ENCODE measurements around the gene NOTCH2. TPM values are rescaled to one million over a fixed set of nuclear protein-coding genes. Genes with fewer than 3 reads are reported as not detected.

Gene NOTCH2
- total RNA-seq, 4 donors from 2014 or later: 10.1 to 21.8 (median 15.8) TPM

DNA sequence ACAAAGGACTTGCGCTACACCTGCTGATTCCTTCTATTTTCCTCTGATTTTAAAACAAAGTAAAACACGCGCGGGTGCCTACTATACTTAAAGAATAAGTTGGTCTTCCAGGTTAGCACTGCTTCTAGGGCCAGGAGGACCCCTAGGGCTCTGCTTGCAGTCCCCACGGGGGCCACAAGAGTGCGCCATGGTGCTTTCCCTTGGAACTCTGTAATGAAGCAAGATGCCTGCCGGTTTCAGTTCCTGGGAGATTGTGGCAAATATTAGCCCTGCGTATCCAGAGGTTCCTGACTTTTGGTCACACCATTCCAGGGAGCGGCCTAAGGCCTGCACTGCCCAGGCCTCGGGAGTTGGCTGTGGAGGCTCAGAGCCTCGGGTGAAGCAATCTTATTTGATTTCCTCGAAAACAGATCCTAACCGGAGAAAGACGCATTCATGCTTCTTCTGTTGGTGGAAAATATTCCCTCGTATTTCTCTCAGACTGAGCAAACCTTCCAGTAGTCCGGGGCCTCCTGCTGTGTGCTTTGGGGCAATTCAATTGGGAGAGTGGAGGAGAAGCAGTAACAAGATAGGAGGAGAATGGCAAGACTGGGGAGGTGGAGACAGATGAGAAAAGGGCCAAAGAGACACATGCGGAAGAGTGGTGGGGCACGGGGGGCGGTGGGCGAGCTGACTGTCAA is 198.4 kb downstream of the NOTCH2 start:
- in situ Hi-C loops (cut with MboI; ENCODE audit: low sequenced_read_pairs in 4 of 4) (no loop called here), intact Hi-C loops (cut with DNase I; ENCODE audit: low total_unique reads) (no loop called here)
- H3K4me1 ChIP-seq: no peaks in the 10 kb centered on the region
- H3K27me3 ChIP-seq: no peaks in the 10 kb centered on the region
- ATAC-seq (peak; percentile 51 to 52), DNase-seq (peak; percentile 27 to 52)
- H3K36me3 ChIP-seq: no peaks in the 10 kb centered on the region
- no peaks in the 10 kb centered on the region for H3K9me3 ChIP-seq
- TF ChIP-seq, protein P1, sequence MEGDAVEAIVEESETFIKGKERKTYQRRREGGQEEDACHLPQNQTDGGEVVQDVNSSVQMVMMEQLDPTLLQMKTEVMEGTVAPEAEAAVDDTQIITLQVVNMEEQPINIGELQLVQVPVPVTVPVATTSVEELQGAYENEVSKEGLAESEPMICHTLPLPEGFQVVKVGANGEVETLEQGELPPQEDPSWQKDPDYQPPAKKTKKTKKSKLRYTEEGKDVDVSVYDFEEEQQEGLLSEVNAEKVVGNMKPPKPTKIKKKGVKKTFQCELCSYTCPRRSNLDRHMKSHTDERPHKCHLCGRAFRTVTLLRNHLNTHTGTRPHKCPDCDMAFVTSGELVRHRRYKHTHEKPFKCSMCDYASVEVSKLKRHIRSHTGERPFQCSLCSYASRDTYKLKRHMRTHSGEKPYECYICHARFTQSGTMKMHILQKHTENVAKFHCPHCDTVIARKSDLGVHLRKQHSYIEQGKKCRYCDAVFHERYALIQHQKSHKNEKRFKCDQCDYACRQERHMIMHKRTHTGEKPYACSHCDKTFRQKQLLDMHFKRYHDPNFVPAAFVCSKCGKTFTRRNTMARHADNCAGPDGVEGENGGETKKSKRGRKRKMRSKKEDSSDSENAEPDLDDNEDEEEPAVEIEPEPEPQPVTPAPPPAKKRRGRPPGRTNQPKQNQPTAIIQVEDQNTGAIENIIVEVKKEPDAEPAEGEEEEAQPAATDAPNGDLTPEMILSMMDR (IDR thresholded peaks at IDR 0.05 in 4 of 5, conservative IDR thresholded peaks at IDR 0.05 in 1 of 5): peak; percentile 5 to 70 (median 58)
- TF ChIP-seq POLR2A (IDR thresholded peaks at IDR 0.05): no peak
- no peak overlapping the region for H3K27ac ChIP-seq
- peak overlapping the region in 2 of 4 donors; percentile 13 to 36 for H3K4me3 ChIP-seq

DNA sequence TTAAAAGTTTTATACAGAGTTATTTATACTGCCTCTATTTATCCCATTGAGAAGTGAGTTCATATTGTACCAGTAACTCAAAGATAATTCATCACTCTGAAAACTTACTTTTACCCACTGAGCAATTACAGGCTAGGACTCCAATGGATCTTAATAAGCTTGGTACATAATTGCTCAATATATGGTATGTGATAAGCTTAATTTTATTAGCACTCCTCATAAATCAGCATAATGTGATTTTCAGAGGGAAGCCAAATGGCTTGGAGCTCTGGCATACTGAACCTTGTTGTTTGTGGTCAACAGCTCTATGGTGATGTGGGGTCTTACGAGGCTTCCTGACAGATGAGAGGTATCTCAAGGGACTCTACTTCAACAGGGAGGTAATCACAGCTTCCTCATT is 199.5 kb downstream of the NOTCH2 start:
- no peaks in the 10 kb centered on the region for H3K27me3 ChIP-seq
- H3K36me3 ChIP-seq: no peaks in the 10 kb centered on the region
- ATAC-seq (no peak), DNase-seq (no peak)
- H3K27ac ChIP-seq: no peak overlapping the region
- no peaks in the 10 kb centered on the region for H3K4me1 ChIP-seq
- no peaks in the 10 kb centered on the region for H3K9me3 ChIP-seq
- TF ChIP-seq POLR2A (IDR thresholded peaks at IDR 0.05): no peak
- TF ChIP-seq, protein P1 (IDR thresholded peaks at IDR 0.05 in 4 of 5, conservative IDR thresholded peaks at IDR 0.05 in 1 of 5): no peak
- intact Hi-C loops (cut with DNase I; ENCODE audit: low total_unique reads) (no loop called here), in situ Hi-C loops (cut with MboI; ENCODE audit: low sequenced_read_pairs in 4 of 4) (no loop called here)
- H3K4me3 ChIP-seq: no peak overlapping the region

GRCh38 chr1:119868176-119868575 is 201.3 kb downstream of the NOTCH2 start:
- no peak overlapping the region for H3K27ac ChIP-seq
- intact Hi-C loops (cut with DNase I; ENCODE audit: low total_unique reads): no loop called here
- H3K9me3 ChIP-seq: no peaks in the 10 kb centered on the region
- H3K27me3 ChIP-seq: no peaks in the 10 kb centered on the region
- ATAC-seq: no peak
- no peak for TF ChIP-seq POLR2A (IDR thresholded peaks at IDR 0.05)
- TF ChIP-seq, protein P1 (IDR thresholded peaks at IDR 0.05 in 4 of 5, conservative IDR thresholded peaks at IDR 0.05 in 1 of 5): no peak
- H3K36me3 ChIP-seq: no peaks in the 10 kb centered on the region
- H3K4me3 ChIP-seq: no peak overlapping the region
- in situ Hi-C loops (cut with MboI; ENCODE audit: low sequenced_read_pairs in 4 of 4): no loop called here
- DNase-seq: no peak
- H3K4me1 ChIP-seq: no peaks in the 10 kb centered on the region

GRCh38 chr1:119866451-119866850 is 203.0 kb downstream of the NOTCH2 start:
- no peaks in the 10 kb centered on the region for H3K4me1 ChIP-seq
- intact Hi-C loops (cut with DNase I; ENCODE audit: low total_unique reads): no loop called here
- H3K27ac ChIP-seq: no peak overlapping the region
- H3K4me3 ChIP-seq: no peak overlapping the region
- no peaks in the 10 kb centered on the region for H3K27me3 ChIP-seq
- in situ Hi-C loops (cut with MboI; ENCODE audit: low sequenced_read_pairs in 4 of 4): no loop called here
- no peaks in the 10 kb centered on the region for H3K9me3 ChIP-seq
- TF ChIP-seq, protein P1 (IDR thresholded peaks at IDR 0.05 in 4 of 5, conservative IDR thresholded peaks at IDR 0.05 in 1 of 5): no peak
- TF ChIP-seq POLR2A (IDR thresholded peaks at IDR 0.05): no peak
- ATAC-seq: no peak
- no peak for DNase-seq
- no peaks in the 10 kb centered on the region for H3K36me3 ChIP-seq

DNA sequence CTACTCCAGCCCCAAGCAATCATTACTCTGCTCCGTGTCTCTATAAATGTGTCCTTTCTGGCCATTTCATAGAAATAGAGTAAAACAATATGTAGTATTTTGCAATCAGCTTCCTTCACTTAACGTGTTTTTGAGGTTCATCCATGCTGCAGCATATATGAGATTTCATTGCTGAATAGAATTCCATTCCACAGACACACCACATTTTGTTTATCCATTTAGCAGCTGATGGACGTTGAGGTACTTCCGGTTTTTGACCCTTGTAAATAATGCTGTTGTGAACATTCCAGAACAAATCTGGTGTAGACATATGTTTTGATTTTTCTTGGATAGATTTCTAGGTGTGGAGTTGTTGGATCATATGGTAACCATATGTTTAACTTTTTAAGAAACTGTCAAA is 203.8 kb downstream of the NOTCH2 start:
- intact Hi-C loops (cut with DNase I; ENCODE audit: low total_unique reads) (no loop called here), in situ Hi-C loops (cut with MboI; ENCODE audit: low sequenced_read_pairs in 4 of 4) (no loop called here)
- H3K9me3 ChIP-seq: no peaks in the 10 kb centered on the region
- TF ChIP-seq POLR2A (IDR thresholded peaks at IDR 0.05): no peak
- TF ChIP-seq, protein P1 (IDR thresholded peaks at IDR 0.05 in 4 of 5, conservative IDR thresholded peaks at IDR 0.05 in 1 of 5): no peak
- H3K27ac ChIP-seq: no peak overlapping the region
- no peak for DNase-seq
- H3K4me1 ChIP-seq: no peaks in the 10 kb centered on the region
- no peak for ATAC-seq
- H3K36me3 ChIP-seq: no peaks in the 10 kb centered on the region
- H3K27me3 ChIP-seq: no peaks in the 10 kb centered on the region
- no peak overlapping the region for H3K4me3 ChIP-seq

All from gastrocnemius medialis (tissue), 4 donors.